ENCODE results near the gene CX3CR1.

- TF ChIP-seq CTCF (IDR thresholded peaks at IDR 0.05; ENCODE audit: low read length): no peak
- no peak for TF ChIP-seq EZH2phosphoT487 (IDR thresholded peaks at IDR 0.05; ENCODE audit: low read length)
- TF ChIP-seq EZH2 (optimal IDR thresholded peaks at IDR 0.05; ENCODE audit: low read depth, low read length): no peak
These were observed 7.7 kb upstream of the CX3CR1 start for GRCh38 chr3:39287216-39288164.
